ENCODE results near the gene RTP5. TPM values are rescaled to one million over a fixed set of nuclear protein-coding genes. Genes with fewer than 3 reads are reported as not detected.

The RTP5 gene
- total and polyA plus RNA-seq, 2 of the 8 experiments (the other 6 are each of a cell fraction or from before 2014, with no cell fraction given), result not detected

GRCh38 chr2:241908686-241909420 lies 39.3 kb downstream of the RTP5 start (continued):
- TF ChIP-seq MAX (IDR thresholded peaks at IDR 0.05) (no peak), TCF12 (IDR thresholded peaks at IDR 0.05; ENCODE audit: low read depth, low read length) (no peak), SP4 (IDR thresholded peaks at IDR 0.05; ENCODE audit: low read length) (no peak), RFX5 (IDR thresholded peaks at IDR 0.05; ENCODE audit: borderline replicate concordance, low read depth, low read length) (no peak)
